Muscle layer of duodenum (tissue), 2 donors: ENCODE measurements around the gene RABGAP1.
A peak's percentile ranks its signal among the peaks of the same experiment; 100 is the strongest.

ENCODE experiments used
- H3K27ac ChIP-seq: one replicate; pipeline ENCODE4 v1.7.0; 2013; ENCODE audit warnings: mild to moderate bottlenecking, low read length
- H3K27me3 ChIP-seq: one replicate; pipeline ENCODE4 v1.7.0; 2013; ENCODE audit warnings: low read depth, mild to moderate bottlenecking, control low read depth, low read length
- H3K36me3 ChIP-seq, 2 donors: one replicate each; pipeline ENCODE4 v1.7.0; 2013; ENCODE audit warnings: low read length in 2 of 2, control low read depth in 1 of 2, mild to moderate bottlenecking in 1 of 2; ENCODE audit not compliant: insufficient read depth in 2 of 2, control insufficient read depth in 1 of 2
- H3K4me1 ChIP-seq, 2 donors: one replicate each; pipeline ENCODE4 v1.7.0; 2013; ENCODE audit warnings: low read length in 2 of 2, mild to moderate bottlenecking in 2 of 2, control low read depth in 1 of 2, moderate library complexity in 1 of 2; ENCODE audit not compliant: insufficient read depth in 2 of 2, control insufficient read depth in 1 of 2
- H3K4me3 ChIP-seq, 2 donors: one replicate each; pipeline ENCODE4 v1.7.0; 2013; ENCODE audit warnings: low read length in 2 of 2, low read depth in 1 of 2, mild to moderate bottlenecking in 1 of 2
- H3K9me3 ChIP-seq, 2 donors: one replicate each; pipeline ENCODE4 v1.7.0; 2013; ENCODE audit warnings: low read length in 2 of 2, control low read depth in 1 of 2, mild to moderate bottlenecking in 1 of 2; ENCODE audit not compliant: control insufficient read depth in 1 of 2
- donor health status: healthy.

The RABGAP1 gene

DNA sequence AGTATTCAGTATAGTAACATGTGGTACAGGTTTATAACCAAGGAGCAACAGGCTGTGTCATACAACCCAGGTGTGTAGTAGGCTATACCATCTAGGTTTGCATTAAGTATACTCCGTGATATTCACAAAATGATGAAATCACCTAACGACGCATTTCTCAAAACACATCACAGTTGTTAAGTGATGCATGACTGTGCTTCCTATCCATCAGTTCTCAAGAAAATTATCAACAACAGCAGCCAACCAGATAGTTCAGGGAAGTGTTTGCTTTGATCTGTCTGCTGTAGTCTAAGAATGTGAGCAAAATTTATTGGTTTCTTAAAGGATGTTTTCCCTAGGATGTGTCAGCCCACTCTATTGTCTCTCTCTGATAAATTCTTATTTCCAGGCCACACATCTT lies 16.9 kb upstream of the RABGAP1 start:
- Histone ChIP-seq H3K36me3 (peaks cover 1 to 12% of the 10 kb centered on the region in 2 donors), H3K27me3 (no peaks in the 10 kb centered on the region), H3K4me3 (no peak overlapping the region), H3K4me1 (peaks cover 0 to 5% of the 10 kb centered on the region in 2 donors), H3K27ac (no peak overlapping the region), H3K9me3 (no peaks in the 10 kb centered on the region)

- peaks cover 12 to 35% of the 10 kb centered on the region in 2 donors for H3K4me1 ChIP-seq
- peak overlapping the region in 1 of 2 donors; percentile 96 for H3K4me3 ChIP-seq
- no peak overlapping the region for H3K27ac ChIP-seq
- H3K27me3 ChIP-seq: no peaks in the 10 kb centered on the region
- peaks cover 0 to 6% of the 10 kb centered on the region in 2 donors for H3K36me3 ChIP-seq
- no peaks in the 10 kb centered on the region for H3K9me3 ChIP-seq
These were observed 10.9 kb upstream of the RABGAP1 start for GRCh38 chr9:122929796-122930354.

DNA sequence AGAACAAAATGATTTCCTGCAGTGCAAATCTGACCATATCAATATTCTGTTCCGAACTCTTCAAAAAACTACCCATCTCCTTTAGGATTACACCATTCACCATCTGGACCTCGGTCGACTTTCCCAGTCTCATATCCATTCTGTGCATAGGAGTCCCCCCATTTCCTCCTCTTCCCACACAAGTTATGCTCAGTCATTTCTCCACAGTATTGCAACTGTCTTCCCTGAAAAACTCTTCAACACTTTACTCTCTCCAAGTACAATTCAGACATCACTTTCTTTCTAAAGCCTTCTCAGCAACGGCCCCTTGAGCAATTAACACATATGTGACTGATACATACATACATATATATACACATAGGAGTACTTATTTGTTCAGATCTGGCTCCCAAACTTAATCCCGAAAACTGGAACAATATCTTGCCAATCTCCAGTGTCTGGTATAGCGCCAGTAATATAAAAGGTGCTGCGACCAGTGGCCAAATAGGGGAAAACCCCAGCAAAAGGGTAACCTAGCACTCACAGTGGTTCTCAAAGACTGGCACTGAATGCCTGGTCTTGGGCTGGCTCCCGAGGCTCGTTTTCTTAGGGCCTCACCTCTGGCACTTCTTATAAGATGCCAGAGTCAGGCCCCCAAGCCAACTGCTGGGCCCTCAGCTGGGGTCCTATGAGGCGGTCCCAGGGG lies 10.1 kb upstream of the RABGAP1 start:
- no peaks in the 10 kb centered on the region for H3K9me3 ChIP-seq

GRCh38 chr9:122931226-122932121 lies 9.3 kb upstream of the RABGAP1 start, which contains the start of gene ZBTB26:
ZBTB26 (minus strand) TSS chr9:122931512; CDS start chr9:122919934, 11,578 bp downstream.
- Histone ChIP-seq H3K4me3 (peak within 1 kb of the TSS; percentile 77 to 96), H3K9me3 (no peaks in the 10 kb centered on the region), H3K27ac (peak within 1 kb of the TSS; percentile 91), H3K27me3 (no peaks in the 10 kb centered on the region), H3K4me1 (peaks cover 12 to 35% of the 10 kb centered on the region in 2 donors), H3K36me3 (peaks cover 5 to 9% of the 10 kb centered on the region in 2 donors)

More for the DNA sequence above, 10.1 kb upstream of the RABGAP1 start:
- Histone ChIP-seq H3K4me1 (peaks cover 12 to 35% of the 10 kb centered on the region in 2 donors), H3K36me3 (peaks cover 0 to 6% of the 10 kb centered on the region in 2 donors), H3K4me3 (peak overlapping the region; percentile 77 to 96), H3K27me3 (no peaks in the 10 kb centered on the region), H3K27ac (peak overlapping the region; percentile 91)

GRCh38 chr9:122936464-122936863 lies 4.4 kb upstream of the RABGAP1 start:
- Histone ChIP-seq H3K4me1 (peaks cover 4 to 14% of the 10 kb centered on the region in 2 donors), H3K27me3 (no peaks in the 10 kb centered on the region), H3K27ac (no peak overlapping the region), H3K36me3 (peaks cover 4 to 12% of the 10 kb centered on the region in 2 donors), H3K9me3 (no peaks in the 10 kb centered on the region), H3K4me3 (no peak overlapping the region)

- H3K9me3 ChIP-seq: no peaks in the 10 kb centered on the region
- no peak overlapping the region for H3K4me3 ChIP-seq
- no peak overlapping the region for H3K27ac ChIP-seq
- peaks cover 4 to 12% of the 10 kb centered on the region in 2 donors for H3K36me3 ChIP-seq
- no peaks in the 10 kb centered on the region for H3K27me3 ChIP-seq
- H3K4me1 ChIP-seq: peaks cover 4 to 18% of the 10 kb centered on the region in 2 donors
These were observed 3.9 kb upstream of the RABGAP1 start for GRCh38 chr9:122936883-122937282.

- Histone ChIP-seq H3K27ac (no peak overlapping the region), H3K4me3 (no peak overlapping the region), H3K36me3 (peaks cover 4 to 12% of the 10 kb centered on the region in 2 donors), H3K9me3 (no peaks in the 10 kb centered on the region), H3K4me1 (peaks cover 4 to 15% of the 10 kb centered on the region in 2 donors), H3K27me3 (no peaks in the 10 kb centered on the region)
These were observed 1.2 kb upstream of the RABGAP1 start for GRCh38 chr9:122939601-122940000.

GRCh38 chr9:122940454-122940748 lies 419 bp upstream of the RABGAP1 start:
- H3K27me3 ChIP-seq: no peaks in the 10 kb centered on the region
- no peaks in the 10 kb centered on the region for H3K9me3 ChIP-seq
- H3K27ac ChIP-seq: peak overlapping the region; percentile 26
- H3K4me1 ChIP-seq: peaks cover 4 to 18% of the 10 kb centered on the region in 2 donors
- peaks cover 4 to 12% of the 10 kb centered on the region in 2 donors for H3K36me3 ChIP-seq
- peak overlapping the region; percentile 32 to 44 for H3K4me3 ChIP-seq

- H3K4me3 ChIP-seq: peak overlapping the region; percentile 81 to 92
These were observed 888 bp downstream of the RABGAP1 start for GRCh38 chr9:122941582-122942234.

DNA sequence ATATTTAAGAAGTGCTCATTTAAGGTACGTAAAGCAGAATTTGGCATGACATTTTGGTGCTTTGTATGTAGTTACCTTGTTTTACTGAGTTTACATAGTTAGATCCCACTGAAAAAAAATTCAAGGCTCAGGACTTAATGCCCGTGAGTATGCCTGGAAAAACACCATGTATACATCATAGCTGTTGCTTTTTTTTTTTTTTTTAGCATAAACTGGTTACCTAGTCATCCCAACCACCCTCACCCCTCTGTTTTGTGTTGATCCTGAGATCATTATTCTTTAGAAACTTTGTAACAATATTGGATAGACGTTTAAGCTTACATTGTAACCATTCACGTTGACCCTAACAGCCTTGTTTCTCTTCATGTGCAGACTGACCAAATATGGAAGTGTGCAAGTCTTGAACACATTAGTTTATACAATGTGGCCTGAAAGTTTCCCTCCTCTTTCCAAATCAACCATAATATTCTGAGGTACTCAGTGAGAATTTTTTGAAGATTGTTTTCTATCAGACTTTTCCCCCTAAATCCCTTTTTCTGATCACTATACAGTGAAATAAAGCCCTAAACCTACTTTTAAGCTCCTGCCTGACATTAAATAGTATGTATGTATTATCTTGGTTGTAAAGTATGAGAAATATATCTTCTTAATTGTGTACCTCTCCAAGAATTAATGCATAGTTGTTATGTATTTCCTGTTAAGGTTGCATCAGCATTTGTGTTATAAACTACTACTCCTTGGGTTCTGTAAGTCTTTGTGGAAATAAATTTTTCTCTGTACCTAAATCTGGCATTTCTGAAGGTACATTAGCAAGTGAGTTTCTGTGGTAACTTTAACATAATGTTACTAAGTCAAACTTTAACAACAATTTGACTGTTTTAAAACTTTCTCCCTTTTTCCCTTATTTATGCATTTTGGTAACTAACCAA lies 4.4 kb downstream of the RABGAP1 start:
- Histone ChIP-seq H3K9me3 (no peaks in the 10 kb centered on the region), H3K27me3 (no peaks in the 10 kb centered on the region), H3K4me3 (no peak overlapping the region), H3K4me1 (peaks cover 4 to 35% of the 10 kb centered on the region in 2 donors), H3K27ac (peak overlapping the region; percentile 4), H3K36me3 (no peaks in the 10 kb centered on the region)

More at GRCh38 chr9:122941582-122942234, 888 bp downstream of the RABGAP1 start:
- H3K27ac ChIP-seq: peak overlapping the region; percentile 96
- H3K4me1 ChIP-seq: peaks cover 4 to 21% of the 10 kb centered on the region in 2 donors
- H3K36me3 ChIP-seq: peaks cover 0 to 5% of the 10 kb centered on the region in 2 donors
- no peaks in the 10 kb centered on the region for H3K27me3 ChIP-seq
- no peaks in the 10 kb centered on the region for H3K9me3 ChIP-seq
